Peyer's patch (tissue), 4 donors: ENCODE data around the gene LYVE1.

Experiments used
- CTCF ChIP-seq, 6 experiments: fragments of 450-650 bp in 4 of 6; fragments of 200-600 bp in 2 of 6; sonication (generic) in 1 of 6; IDR thresholded peaks; one replicate each; pipeline ENCODE4 v1.5.1; 2017 to 2019; ENCODE audit warnings: antibody characterized with exemption in 6 of 6, mild to moderate bottlenecking in 3 of 6, moderate library complexity in 1 of 6
- POLR2A ChIP-seq, 2 donors: fragments of 450-650 bp; IDR thresholded peaks; one replicate each; pipeline ENCODE4 v1.5.1; 2017; ENCODE audit warnings: antibody characterized with exemption in 2 of 2, mild to moderate bottlenecking in 2 of 2, moderate library complexity in 2 of 2

DNA sequence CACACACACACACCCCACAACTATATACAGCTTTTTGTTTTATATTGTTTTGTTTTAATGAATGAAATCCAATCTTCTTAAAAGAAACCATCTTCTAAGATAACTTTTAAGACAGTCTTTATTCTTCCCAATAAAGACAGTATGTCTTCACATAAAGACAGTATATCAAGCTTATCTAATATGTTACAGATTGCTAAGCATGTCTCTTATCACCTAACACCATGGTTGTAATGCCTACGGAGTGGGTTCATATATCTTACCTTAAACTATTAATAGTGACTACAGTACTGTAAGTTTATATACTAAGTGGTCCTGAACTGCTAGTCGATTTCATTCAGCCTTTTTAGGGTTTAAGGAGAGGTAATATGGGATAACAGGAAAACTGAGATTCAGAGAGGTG is 35.9 kb downstream of the LYVE1 start:
- TF ChIP-seq CTCF (IDR thresholded peaks at IDR 0.05) (no peak), POLR2A (IDR thresholded peaks at IDR 0.05) (no peak)
